ENCODE results near the gene NCBP3.
"Not testable (repeated sequence)": the region's sequence is repeated elsewhere in the genome, so short reads cannot be mapped to it uniquely, and the experiment has no call there.

NCBP3 gene

GRCh38 chr17:3792481-3792880 is 53.6 kb downstream of the NCBP3 start:
- POLR2A ChIA-PET = no interaction called here
- TF ChIP-seq LEF1 (IDR thresholded peaks at IDR 0.05; ENCODE audit: borderline replicate concordance) (no peak), FOXA1 (IDR thresholded peaks at IDR 0.05) (no peak)
- CTCF ChIA-PET = interaction anchor here (0.6 kb wide), 1 partner anchor 45 kb away, joined by 3 read pairs; no protein-coding TSS in a partner anchor

GRCh38 chr17:3788200-3788599 is 57.8 kb downstream of the NCBP3 start:
- TF ChIP-seq NFRKB (IDR thresholded peaks at IDR 0.05) (no peak), FOXA1 (IDR thresholded peaks at IDR 0.05) (no peak), ZNF384 (IDR thresholded peaks at IDR 0.05) (peak; percentile 34; the same call in 1 of the 2 replicates), PKNOX1 (IDR thresholded peaks at IDR 0.05) (peak; percentile 18; the same call in 1 of the 2 replicates)
- ChIA-PET CTCF (no interaction called here), POLR2A (no interaction called here)
- no peak for DNase-seq (ENCODE audit: extremely low spot score)

More at GRCh38 chr17:3792481-3792880, 53.6 kb downstream of the NCBP3 start:
- no peak for DNase-seq (ENCODE audit: extremely low spot score)

- DNase-seq (ENCODE audit: extremely low spot score); CTCF ChIA-PET: not testable (repeated sequence)
- POLR2A ChIA-PET = interaction anchor here (0.6 kb wide), 1 partner anchor 15 kb away, joined by 5 read pairs; no protein-coding TSS in a partner anchor
These were observed 60.7 kb downstream of the NCBP3 start for GRCh38 chr17:3785323-3785722.

GRCh38 chr17:3782751-3783150 is 63.3 kb downstream of the NCBP3 start:
- ChIA-PET POLR2A (no interaction called here), CTCF (no interaction called here)
- no peak for DNase-seq (ENCODE audit: extremely low spot score)
- TF ChIP-seq SP1 (IDR thresholded peaks at IDR 0.05) = no peak
- no peak for TF ChIP-seq SUZ12 (IDR thresholded peaks at IDR 0.05)
- TF ChIP-seq BHLHE40 (IDR thresholded peaks at IDR 0.05; ENCODE audit: borderline replicate concordance) = no peak
- TF ChIP-seq FOXA1 (IDR thresholded peaks at IDR 0.05) = no peak
- no peak for TF ChIP-seq L3MBTL2 (conservative IDR thresholded peaks at IDR 0.05)
- TF ChIP-seq TARDBP (IDR thresholded peaks at IDR 0.05) = no peak
- TF ChIP-seq NFRKB (IDR thresholded peaks at IDR 0.05) = no peak
- TF ChIP-seq HDGF (IDR thresholded peaks at IDR 0.05; ENCODE audit: borderline replicate concordance) = no peak
- no peak for TF ChIP-seq ZNF384 (IDR thresholded peaks at IDR 0.05)
- no peak for TF ChIP-seq PKNOX1 (IDR thresholded peaks at IDR 0.05)

GRCh38 chr17:3780986-3781385 is 65.1 kb downstream of the NCBP3 start:
- CTCF ChIA-PET = no interaction called here
- POLR2A ChIA-PET = no interaction called here

GRCh38 chr17:3777366-3778120 is 68.5 kb downstream of the NCBP3 start:
- POLR2A ChIA-PET = no interaction called here
- CTCF ChIA-PET = no interaction called here
- TF ChIP-seq SUZ12 (IDR thresholded peaks at IDR 0.05) (no peak), HDGF (IDR thresholded peaks at IDR 0.05; ENCODE audit: borderline replicate concordance) (no peak), ARNT (IDR thresholded peaks at IDR 0.05) (no peak), FOXA1 (IDR thresholded peaks at IDR 0.05) (no peak), BHLHE40 (IDR thresholded peaks at IDR 0.05; ENCODE audit: borderline replicate concordance) (no peak), NFRKB (IDR thresholded peaks at IDR 0.05) (no peak), FOXK2 (IDR thresholded peaks at IDR 0.05) (no peak), ZNF384 (IDR thresholded peaks at IDR 0.05) (no peak), CTBP1 (IDR thresholded peaks at IDR 0.05; ENCODE audit: borderline replicate concordance) (no peak), PKNOX1 (IDR thresholded peaks at IDR 0.05) (no peak), L3MBTL2 (conservative IDR thresholded peaks at IDR 0.05) (no peak), TARDBP (IDR thresholded peaks at IDR 0.05) (no peak), SP1 (IDR thresholded peaks at IDR 0.05) (no peak), ELF4 (IDR thresholded peaks at IDR 0.05) (no peak), FOXM1 (IDR thresholded peaks at IDR 0.05; ENCODE audit: borderline replicate concordance) (no peak), LEF1 (IDR thresholded peaks at IDR 0.05; ENCODE audit: borderline replicate concordance) (no peak)
- no peak for DNase-seq (ENCODE audit: extremely low spot score)

More at GRCh38 chr17:3780986-3781385, 65.1 kb downstream of the NCBP3 start:
- DNase-seq (ENCODE audit: extremely low spot score) = no peak
- TF ChIP-seq FOXA1 (IDR thresholded peaks at IDR 0.05) (no peak), FOXM1 (IDR thresholded peaks at IDR 0.05; ENCODE audit: borderline replicate concordance) (no peak), NFRKB (IDR thresholded peaks at IDR 0.05) (no peak), LEF1 (IDR thresholded peaks at IDR 0.05; ENCODE audit: borderline replicate concordance) (no peak), HDGF (IDR thresholded peaks at IDR 0.05; ENCODE audit: borderline replicate concordance) (no peak), PKNOX1 (IDR thresholded peaks at IDR 0.05) (no peak), ELF4 (IDR thresholded peaks at IDR 0.05) (no peak), BHLHE40 (IDR thresholded peaks at IDR 0.05; ENCODE audit: borderline replicate concordance) (no peak), SUZ12 (IDR thresholded peaks at IDR 0.05) (no peak), ARNT (IDR thresholded peaks at IDR 0.05) (no peak)
